ENCODE measurements around the gene NOLC1. TPM values are rescaled to one million over a fixed set of nuclear protein-coding genes. Genes with fewer than 3 reads are reported as not detected.

Gene NOLC1
- total RNA-seq, 2 donors from 2014 or later, result 92.0 to 93.5 TPM

DNA sequence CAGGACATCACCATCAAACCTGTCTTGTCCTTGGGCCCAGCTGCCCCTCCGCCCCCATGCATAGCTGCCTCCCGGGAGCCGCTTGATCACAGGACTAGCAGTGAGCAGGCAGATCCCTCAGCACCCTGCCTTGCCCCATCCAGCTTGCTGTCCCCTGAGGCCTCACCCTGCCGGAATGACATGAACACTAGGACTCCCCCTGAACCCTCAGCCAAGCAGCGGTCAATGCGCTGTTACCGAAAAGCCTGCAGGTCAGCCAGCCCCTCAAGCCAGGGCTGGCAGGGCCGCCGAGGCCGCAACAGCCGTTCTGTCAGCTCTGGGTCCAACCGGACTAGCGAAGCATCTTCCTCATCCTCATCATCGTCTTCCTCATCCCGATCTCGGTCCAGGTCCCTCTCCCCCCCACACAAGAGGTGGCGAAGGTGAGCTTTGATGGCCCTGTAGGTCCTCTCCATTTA, 5.2 kb upstream of the NOLC1 start:
- Histone ChIP-seq H3K9ac (ENCODE audit: extremely low read depth, low read length, poor library complexity, severe bottlenecking) (no peak overlapping the region), H3K9me3 (ENCODE audit: control insufficient read depth, low read length) (no peaks in the 10 kb centered on the region), H3K36me3 (ENCODE audit: control insufficient read depth, insufficient read depth, low read length) (peaks cover 78% of the 10 kb centered on the region), H3K27me3 (ENCODE audit: control insufficient read depth, insufficient read depth, low read length, poor library complexity, severe bottlenecking) (no peaks in the 10 kb centered on the region), H3K4me1 (ENCODE audit: control insufficient read depth, insufficient read depth, low read length) (peaks cover 7% of the 10 kb centered on the region), H3K4me3 (ENCODE audit: low read length) (no peak overlapping the region), H3K27ac (ENCODE audit: low read depth, low read length) (no peak overlapping the region)
- Mint-ChIP-seq H3K9me3 (no peaks in the 10 kb centered on the region), H3K27me3 (ENCODE audit: insufficient read depth) (no peaks in the 10 kb centered on the region), H3K27ac (peak overlapping the region; percentile 58), H3K36me3 (ENCODE audit: low read depth) (peaks cover 73% of the 10 kb centered on the region), H3K4me3 (no peak overlapping the region), H3K4me1 (peaks cover 7% of the 10 kb centered on the region)
- no peak for DNase-seq
- 96 to 97% methylated on average over 17 of the region's 17 CpGs for WGBS, 2 experiments (ENCODE audit: insufficient coverage in 1 of 2, insufficient read length in 1 of 2)
- TF ChIP-seq, protein P1, sequence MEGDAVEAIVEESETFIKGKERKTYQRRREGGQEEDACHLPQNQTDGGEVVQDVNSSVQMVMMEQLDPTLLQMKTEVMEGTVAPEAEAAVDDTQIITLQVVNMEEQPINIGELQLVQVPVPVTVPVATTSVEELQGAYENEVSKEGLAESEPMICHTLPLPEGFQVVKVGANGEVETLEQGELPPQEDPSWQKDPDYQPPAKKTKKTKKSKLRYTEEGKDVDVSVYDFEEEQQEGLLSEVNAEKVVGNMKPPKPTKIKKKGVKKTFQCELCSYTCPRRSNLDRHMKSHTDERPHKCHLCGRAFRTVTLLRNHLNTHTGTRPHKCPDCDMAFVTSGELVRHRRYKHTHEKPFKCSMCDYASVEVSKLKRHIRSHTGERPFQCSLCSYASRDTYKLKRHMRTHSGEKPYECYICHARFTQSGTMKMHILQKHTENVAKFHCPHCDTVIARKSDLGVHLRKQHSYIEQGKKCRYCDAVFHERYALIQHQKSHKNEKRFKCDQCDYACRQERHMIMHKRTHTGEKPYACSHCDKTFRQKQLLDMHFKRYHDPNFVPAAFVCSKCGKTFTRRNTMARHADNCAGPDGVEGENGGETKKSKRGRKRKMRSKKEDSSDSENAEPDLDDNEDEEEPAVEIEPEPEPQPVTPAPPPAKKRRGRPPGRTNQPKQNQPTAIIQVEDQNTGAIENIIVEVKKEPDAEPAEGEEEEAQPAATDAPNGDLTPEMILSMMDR (conservative IDR thresholded peaks at IDR 0.05), result no peak

DNA sequence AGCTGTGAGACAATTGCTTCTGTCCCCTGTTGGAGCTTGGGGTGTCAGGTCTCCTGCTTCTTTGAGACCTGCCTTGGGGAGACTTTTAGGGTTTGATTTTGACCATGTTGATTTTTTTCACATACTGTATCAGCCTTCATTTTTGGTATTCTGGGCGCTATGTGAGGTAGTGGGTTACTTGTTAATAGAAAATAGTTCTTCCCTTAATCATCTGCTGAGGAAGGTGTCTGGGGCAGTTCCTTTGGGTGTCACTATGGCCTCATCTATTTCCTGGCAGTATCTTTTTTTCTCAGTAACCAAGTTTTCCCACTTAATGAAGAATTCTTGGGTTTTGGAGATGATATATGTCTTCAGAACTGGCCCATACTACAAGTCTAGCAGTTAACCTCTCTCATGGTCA, 4.6 kb upstream of the NOLC1 start:
- H3K27me3 Mint-ChIP-seq (ENCODE audit: insufficient read depth), result no peaks in the 10 kb centered on the region
- no peaks in the 10 kb centered on the region for H3K9me3 Mint-ChIP-seq
- Histone ChIP-seq H3K27me3 (ENCODE audit: control insufficient read depth, insufficient read depth, low read length, poor library complexity, severe bottlenecking) (no peaks in the 10 kb centered on the region), H3K4me3 (ENCODE audit: low read length) (no peak overlapping the region), H3K9me3 (ENCODE audit: control insufficient read depth, low read length) (no peaks in the 10 kb centered on the region), H3K27ac (ENCODE audit: low read depth, low read length) (no peak overlapping the region), H3K4me1 (ENCODE audit: control insufficient read depth, insufficient read depth, low read length) (peaks cover 7% of the 10 kb centered on the region), H3K9ac (ENCODE audit: extremely low read depth, low read length, poor library complexity, severe bottlenecking) (no peak overlapping the region), H3K36me3 (ENCODE audit: control insufficient read depth, insufficient read depth, low read length) (peaks cover 77% of the 10 kb centered on the region)
- no peak overlapping the region for H3K4me3 Mint-ChIP-seq
- no peak overlapping the region for H3K27ac Mint-ChIP-seq
- TF ChIP-seq, protein P1 (conservative IDR thresholded peaks at IDR 0.05), result no peak
- peaks cover 73% of the 10 kb centered on the region for H3K36me3 Mint-ChIP-seq (ENCODE audit: low read depth)
- WGBS, 2 experiments (ENCODE audit: insufficient coverage in 1 of 2, insufficient read length in 1 of 2), result 100% methylated on average over 1 of the region's 1 CpG; no CpG with 5 or more reads in 1 of the 2 experiments
- DNase-seq, result no peak
- H3K4me1 Mint-ChIP-seq, result peaks cover 7% of the 10 kb centered on the region

DNA sequence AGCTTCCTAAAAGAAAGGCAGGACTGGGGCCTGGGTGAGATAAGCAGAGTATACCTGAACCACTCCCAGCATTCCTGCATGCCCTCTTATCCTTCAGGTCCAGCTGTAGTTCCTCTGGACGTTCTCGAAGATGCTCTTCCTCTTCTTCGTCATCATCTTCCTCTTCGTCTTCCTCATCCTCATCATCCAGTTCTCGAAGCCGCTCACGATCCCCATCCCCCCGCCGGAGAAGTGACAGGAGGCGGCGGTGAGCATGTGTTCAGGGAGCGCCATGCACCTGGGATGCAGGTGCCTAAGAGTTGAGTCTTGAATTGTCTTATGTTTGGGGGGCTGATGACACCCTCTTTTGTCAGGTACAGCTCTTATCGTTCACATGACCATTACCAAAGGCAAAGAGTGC, 3.9 kb upstream of the NOLC1 start:
- Histone ChIP-seq H3K9me3 (ENCODE audit: control insufficient read depth, low read length) (no peaks in the 10 kb centered on the region), H3K4me1 (ENCODE audit: control insufficient read depth, insufficient read depth, low read length) (peaks cover 10% of the 10 kb centered on the region), H3K36me3 (ENCODE audit: control insufficient read depth, insufficient read depth, low read length) (peaks cover 70% of the 10 kb centered on the region), H3K9ac (ENCODE audit: extremely low read depth, low read length, poor library complexity, severe bottlenecking) (no peak overlapping the region), H3K4me3 (ENCODE audit: low read length) (no peak overlapping the region), H3K27ac (ENCODE audit: low read depth, low read length) (no peak overlapping the region), H3K27me3 (ENCODE audit: control insufficient read depth, insufficient read depth, low read length, poor library complexity, severe bottlenecking) (no peaks in the 10 kb centered on the region)
- Mint-ChIP-seq H3K27me3 (ENCODE audit: insufficient read depth) (no peaks in the 10 kb centered on the region), H3K4me1 (peaks cover 12% of the 10 kb centered on the region), H3K4me3 (no peak overlapping the region), H3K27ac (no peak overlapping the region), H3K36me3 (ENCODE audit: low read depth) (peaks cover 68% of the 10 kb centered on the region), H3K9me3 (no peaks in the 10 kb centered on the region)
- DNase-seq, result no peak
- WGBS, 2 experiments (ENCODE audit: insufficient coverage in 1 of 2, insufficient read length in 1 of 2), result 79 to 92% methylated on average over 6 to 13 of the region's 13 CpGs
- TF ChIP-seq, protein P1 (conservative IDR thresholded peaks at IDR 0.05), result no peak
